ENCODE data around the gene HTD2. TPM values are rescaled to one million over a fixed set of nuclear protein-coding genes. Genes with fewer than 3 reads are reported as not detected.

Gene HTD2
- total RNA-seq, 1 donor from 2014 or later = 7.3 TPM

DNA sequence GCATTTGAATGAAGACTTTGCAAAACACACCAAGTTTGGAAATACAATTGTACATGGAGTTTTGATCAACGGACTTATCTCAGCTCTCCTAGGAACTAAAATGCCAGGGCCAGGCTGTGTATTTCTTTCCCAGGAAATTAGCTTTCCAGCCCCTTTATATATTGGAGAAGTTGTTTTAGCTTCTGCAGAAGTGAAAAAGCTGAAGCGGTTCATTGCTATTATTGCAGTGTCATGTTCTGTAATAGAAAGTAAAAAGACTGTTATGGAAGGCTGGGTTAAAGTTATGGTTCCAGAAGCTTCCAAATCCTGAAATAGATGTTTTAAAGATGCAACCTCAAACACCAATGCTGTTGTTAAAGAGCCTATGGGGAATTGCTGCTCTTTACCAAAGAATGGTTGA lies 11.5 kb downstream of the HTD2 start:
- TF ChIP-seq, protein P1, sequence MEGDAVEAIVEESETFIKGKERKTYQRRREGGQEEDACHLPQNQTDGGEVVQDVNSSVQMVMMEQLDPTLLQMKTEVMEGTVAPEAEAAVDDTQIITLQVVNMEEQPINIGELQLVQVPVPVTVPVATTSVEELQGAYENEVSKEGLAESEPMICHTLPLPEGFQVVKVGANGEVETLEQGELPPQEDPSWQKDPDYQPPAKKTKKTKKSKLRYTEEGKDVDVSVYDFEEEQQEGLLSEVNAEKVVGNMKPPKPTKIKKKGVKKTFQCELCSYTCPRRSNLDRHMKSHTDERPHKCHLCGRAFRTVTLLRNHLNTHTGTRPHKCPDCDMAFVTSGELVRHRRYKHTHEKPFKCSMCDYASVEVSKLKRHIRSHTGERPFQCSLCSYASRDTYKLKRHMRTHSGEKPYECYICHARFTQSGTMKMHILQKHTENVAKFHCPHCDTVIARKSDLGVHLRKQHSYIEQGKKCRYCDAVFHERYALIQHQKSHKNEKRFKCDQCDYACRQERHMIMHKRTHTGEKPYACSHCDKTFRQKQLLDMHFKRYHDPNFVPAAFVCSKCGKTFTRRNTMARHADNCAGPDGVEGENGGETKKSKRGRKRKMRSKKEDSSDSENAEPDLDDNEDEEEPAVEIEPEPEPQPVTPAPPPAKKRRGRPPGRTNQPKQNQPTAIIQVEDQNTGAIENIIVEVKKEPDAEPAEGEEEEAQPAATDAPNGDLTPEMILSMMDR (conservative IDR thresholded peaks at IDR 0.05; ENCODE audit: low read depth, low read length) = no peak
- DNase-seq (ENCODE audit: low read depth) = no peak
- H3K4me3 ChIP-seq (ENCODE audit: low read depth, low read length) = no peak overlapping the region

DNA sequence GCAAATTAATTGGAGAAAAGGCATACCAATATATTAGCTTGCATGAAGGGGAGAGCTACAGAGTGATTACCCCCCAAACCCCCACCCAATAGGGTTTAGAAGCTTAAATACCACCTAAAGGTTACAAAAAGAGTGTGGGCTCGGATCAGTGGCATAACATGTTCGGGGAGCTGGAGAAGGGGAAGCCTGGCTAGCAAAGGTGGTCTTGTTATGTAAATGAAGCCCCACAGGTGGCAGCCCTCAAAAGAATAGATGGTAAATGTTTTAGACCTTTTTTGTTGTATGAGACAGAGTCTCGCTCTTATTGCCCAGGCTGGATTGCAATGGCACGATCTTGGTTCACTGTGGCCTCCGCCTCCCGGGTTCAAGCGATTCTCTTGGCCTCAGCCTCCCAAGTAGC lies 15.5 kb downstream of the HTD2 start:
- H3K4me3 ChIP-seq (ENCODE audit: low read depth, low read length) = no peak overlapping the region
- TF ChIP-seq, protein P1 (conservative IDR thresholded peaks at IDR 0.05; ENCODE audit: low read depth, low read length) = no peak
- DNase-seq (ENCODE audit: low read depth) = no peak

DNA sequence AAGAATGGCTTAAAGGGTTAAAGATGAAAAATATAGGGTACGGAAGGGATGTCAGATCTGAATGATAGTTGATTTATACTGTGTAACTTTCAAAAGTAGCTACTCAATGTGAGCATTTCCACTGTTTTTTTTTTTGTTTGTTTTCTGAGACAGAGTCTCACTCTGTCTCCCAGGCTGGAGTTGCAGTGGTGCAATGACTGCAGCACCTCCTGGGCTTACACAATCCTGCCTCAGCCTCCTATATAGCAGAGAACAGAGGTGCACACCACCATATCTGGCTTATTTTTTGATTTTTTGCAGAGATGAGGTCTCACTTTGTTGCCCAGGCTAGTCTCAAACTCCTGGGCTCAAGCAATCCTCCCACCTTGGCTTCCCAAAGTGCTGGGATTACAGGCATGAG lies 16.5 kb downstream of the HTD2 start:
- DNase-seq (ENCODE audit: low read depth) = no peak
- H3K4me3 ChIP-seq (ENCODE audit: low read depth, low read length) = no peak overlapping the region
- TF ChIP-seq, protein P1 (conservative IDR thresholded peaks at IDR 0.05; ENCODE audit: low read depth, low read length) = no peak

DNA sequence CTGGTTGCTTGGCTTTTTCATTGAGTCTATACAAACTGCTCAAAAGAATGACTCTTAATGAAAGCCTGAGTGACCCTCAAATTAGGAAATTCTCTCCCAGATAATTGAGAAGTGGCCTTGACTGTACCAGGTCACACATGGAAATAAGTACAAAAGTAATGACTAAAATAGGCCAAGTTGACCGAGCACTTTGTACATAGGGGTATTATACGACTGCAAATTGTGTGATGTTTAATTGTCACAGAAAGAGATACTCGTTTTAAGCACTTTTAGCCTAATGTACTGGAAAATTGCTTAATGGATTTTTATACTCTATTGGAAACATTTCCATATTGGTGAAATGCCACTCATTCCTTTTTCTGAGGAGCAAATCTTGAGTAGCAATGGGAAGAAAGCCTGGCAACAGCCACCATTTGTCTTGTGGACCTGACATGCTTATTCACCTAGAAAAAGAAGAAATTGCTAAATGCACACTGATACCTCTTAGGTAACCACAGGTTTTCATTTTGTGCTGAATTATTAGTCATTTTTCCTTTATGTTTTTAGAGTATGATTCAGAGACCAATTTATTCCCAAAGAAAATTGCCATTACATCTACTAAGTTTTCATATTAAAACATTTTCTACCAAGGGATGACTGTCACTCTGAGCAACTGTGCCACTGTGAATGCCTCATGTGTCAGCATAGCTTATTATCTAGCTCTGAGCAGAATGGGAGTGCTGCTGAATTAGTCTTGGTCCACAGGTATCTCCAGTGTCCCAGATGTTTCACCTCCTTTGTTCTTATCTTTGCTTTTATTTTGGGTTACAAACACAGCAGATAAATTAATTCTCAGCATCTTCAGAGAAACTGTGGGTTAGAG lies 17.4 kb downstream of the HTD2 start:
- DNase-seq (ENCODE audit: low read depth) = no peak
- TF ChIP-seq, protein P1 (conservative IDR thresholded peaks at IDR 0.05; ENCODE audit: low read depth, low read length) = no peak
- H3K4me3 ChIP-seq (ENCODE audit: low read depth, low read length) = no peak overlapping the region

DNA sequence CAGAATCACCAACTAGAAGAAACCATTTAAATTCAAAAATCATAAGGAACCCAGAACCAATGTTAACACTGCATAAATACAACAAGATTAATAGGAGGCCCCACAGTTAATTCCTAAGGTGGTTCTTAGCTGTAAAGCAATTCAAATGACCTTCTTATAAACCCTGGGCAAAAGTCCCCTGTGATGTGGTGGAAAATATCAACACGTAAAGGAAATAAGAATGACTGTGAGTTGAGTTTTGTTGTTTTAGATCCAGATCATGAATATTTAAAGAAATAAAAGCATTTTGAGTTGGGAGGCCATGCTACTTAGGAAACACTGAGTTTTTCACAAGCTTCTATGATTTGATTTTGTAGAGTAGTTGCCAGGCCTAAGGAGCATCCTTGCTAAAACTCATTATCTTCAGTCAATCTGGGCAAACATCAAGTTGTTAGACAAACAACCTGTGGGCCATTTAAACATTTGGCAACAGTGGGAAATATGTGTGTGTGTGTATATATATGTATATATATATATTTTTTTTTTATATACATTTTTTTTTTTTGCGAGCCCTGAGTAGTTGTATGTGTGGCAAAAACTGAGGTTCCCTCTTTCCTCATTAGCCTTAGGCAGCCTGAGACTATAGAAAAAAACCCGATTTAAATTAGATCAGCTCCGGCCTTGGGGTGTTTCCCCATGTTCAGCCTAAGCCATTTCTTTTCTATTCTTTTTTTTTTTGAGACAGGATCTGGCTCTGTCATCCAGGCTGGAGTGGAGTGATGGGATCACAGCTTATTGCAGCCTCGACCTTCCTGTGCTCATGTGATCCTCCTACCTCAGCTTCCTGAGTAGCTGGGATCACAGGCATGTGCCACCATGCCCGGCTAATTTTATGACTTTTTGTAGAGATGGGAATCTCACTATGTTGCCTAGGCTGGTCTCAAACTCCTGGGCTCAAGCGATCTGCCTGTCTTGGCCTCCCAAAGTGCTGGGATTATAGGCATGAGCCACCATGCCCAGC lies 18.4 kb downstream of the HTD2 start:
- DNase-seq (ENCODE audit: low read depth) = no peak
- TF ChIP-seq, protein P1 (conservative IDR thresholded peaks at IDR 0.05; ENCODE audit: low read depth, low read length) = no peak
- no peak overlapping the region for H3K4me3 ChIP-seq (ENCODE audit: low read depth, low read length)

DNA sequence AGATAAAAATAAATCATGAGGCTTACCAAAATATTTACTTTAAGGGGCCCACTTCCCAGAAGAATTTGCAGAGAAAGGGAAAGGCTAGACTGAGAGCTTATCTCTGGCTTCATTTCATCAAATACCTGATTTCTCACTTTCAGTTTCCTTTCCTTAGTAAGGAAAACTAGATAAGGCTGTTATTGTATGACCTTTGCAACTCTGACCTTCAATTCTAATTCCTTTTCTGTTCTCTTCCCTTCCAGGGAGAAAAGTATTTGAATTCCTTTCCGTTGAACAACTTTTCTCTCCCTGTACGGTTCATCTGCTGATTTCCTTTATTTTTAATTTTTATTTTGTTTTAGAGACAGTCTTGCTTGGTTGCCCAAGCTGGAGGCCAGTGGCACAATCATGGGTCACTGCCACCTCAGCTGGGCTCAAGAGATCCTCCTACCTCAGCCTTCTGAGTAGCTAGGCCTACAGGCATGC lies 19.2 kb downstream of the HTD2 start:
- DNase-seq (ENCODE audit: low read depth) = peak; percentile 60
- TF ChIP-seq, protein P1 (conservative IDR thresholded peaks at IDR 0.05; ENCODE audit: low read depth, low read length) = no peak
- H3K4me3 ChIP-seq (ENCODE audit: low read depth, low read length) = no peak overlapping the region
